B cell (primary cell): ENCODE results near the gene PTGES3L.

Experiments used
- CTCF ChIP-seq: fragments of 200-600 bp; IDR thresholded peaks from one replicate; pipeline ENCODE4 v1.8.0; 2022; ENCODE audit warnings: antibody characterized with exemption, mild to moderate bottlenecking
- EZH2 ChIP-seq: IDR thresholded peaks from 2 replicates; pipeline ENCODE4 v1.6.1; 2012; ENCODE audit warnings: borderline replicate concordance, low read depth, mild to moderate bottlenecking, moderate library complexity, low read length; ENCODE audit not compliant: insufficient read depth, poor library complexity, severe bottlenecking

GRCh38 chr17:42920922-42921321, 59.0 kb downstream of the PTGES3L start:
- no peak for TF ChIP-seq CTCF
- no peak for TF ChIP-seq EZH2
